ENCODE measurements around the gene KCNG4. TPM values are rescaled to one million over a fixed set of nuclear protein-coding genes. Genes with fewer than 3 reads are reported as not detected.

Gene KCNG4
- total and polyA plus RNA-seq, 2 experiments from 2014 or later: 0.07 TPM; not detected in 1

- H3K4me3 Mint-ChIP-seq: no peak overlapping the region
Measured at GRCh38 chr16:84244728-84245127, 4.9 kb upstream of the KCNG4 start.

More at GRCh38 chr16:84244728-84245127, 4.9 kb upstream of the KCNG4 start:
- peaks cover 11% of the 10 kb centered on the region for H3K9me3 Mint-ChIP-seq
- DNase-seq (ENCODE audit: low spot score) (no peak), ATAC-seq (no peak)
- Histone ChIP-seq H3K36me3 (ENCODE audit: insufficient read depth) (no peaks in the 10 kb centered on the region), H3K9me2 (ENCODE audit: insufficient read depth) (0 out of 2 replicates have a peak, but pooled peaks cover 2% of the 10 kb centered on the region), H3K4me3 (no peak overlapping the region), H2AFZ (no peak overlapping the region), H3K27me3 (ENCODE audit: insufficient read depth) (no peaks in the 10 kb centered on the region), H3K4me2 (no peak overlapping the region), H3K27ac (ENCODE audit: low read depth) (no peak overlapping the region), H3K79me2 (replicated peaks; ENCODE audit: insufficient read depth) (no peaks in the 10 kb centered on the region), H3K4me1 (ENCODE audit: insufficient read depth) (no peaks in the 10 kb centered on the region), H4K20me1 (replicated peaks; ENCODE audit: insufficient read depth) (no peaks in the 10 kb centered on the region), H3F3A (replicated peaks; ENCODE audit: low read depth) (no peaks in the 10 kb centered on the region)
- no peak overlapping the region for H3K27ac Mint-ChIP-seq
- no peaks in the 10 kb centered on the region for H3K4me1 Mint-ChIP-seq
- no peak for TF ChIP-seq EZH2phosphoT487 (IDR thresholded peaks at IDR 0.05; ENCODE audit: unreplicated experiment)
- TF ChIP-seq STAT1 (IDR thresholded peaks at IDR 0.05; ENCODE audit: unreplicated experiment): no peak
- no peak for TF ChIP-seq ETS1 (IDR thresholded peaks at IDR 0.05)
- TF ChIP-seq ZNF114 (CRISPR knock-in tag; IDR thresholded peaks at IDR 0.05): no peak
- no peak for TF ChIP-seq CREB1 (CRISPR knock-in tag; IDR thresholded peaks at IDR 0.05; ENCODE audit: low read depth)
- no peak for TF ChIP-seq CTCF (conservative IDR thresholded peaks at IDR 0.05; ENCODE audit: low read depth in 2 of 2)
- no peak for TF ChIP-seq JUNB (IDR thresholded peaks at IDR 0.05; ENCODE audit: unreplicated experiment)
- TF ChIP-seq NANOG (IDR thresholded peaks at IDR 0.05; ENCODE audit: borderline replicate concordance): no peak
- no peak for TF ChIP-seq ZNF462 (CRISPR knock-in tag; IDR thresholded peaks at IDR 0.05)
- TF ChIP-seq REST (IDR thresholded peaks at IDR 0.05; ENCODE audit: unreplicated experiment): no peak
- H3K36me3 Mint-ChIP-seq (ENCODE audit: low read depth): no peaks in the 10 kb centered on the region
- peaks cover 4% of the 10 kb centered on the region for H3K27me3 Mint-ChIP-seq (ENCODE audit: insufficient read depth, low read depth, poor library complexity)

All from GM23338 (cell line).